Lung (tissue), 12 donors: ENCODE results near the gene PALD1. TPM values are rescaled to one million over a fixed set of nuclear protein-coding genes. Genes with fewer than 3 reads are reported as not detected.

Source experiments
- ATAC-seq: fragments of 200-7000 bp; cut with Tn5 transposase; one replicate; pipeline ENCODE4 v1.9.1; 2020; ENCODE audit warnings: moderate number of reproducible peaks; ENCODE audit not compliant: insufficient read depth, low FRiP score
- DNase-seq, 3 donors: peaks; one replicate each; pipeline ENCODE4 v3.0.0-alpha.2; 2013 to 2017
- H3K27ac ChIP-seq, 2 donors: one replicate each; pipeline ENCODE4 v1.5.1; 2013; ENCODE audit warnings: mild to moderate bottlenecking in 2 of 2, moderate library complexity in 2 of 2, control low read depth in 1 of 2, inconsistent platforms in 1 of 2, low read depth in 1 of 2, low read length in 1 of 2
- H3K27me3 ChIP-seq, 3 donors: one replicate each; pipeline ENCODE4 v1.5.1; 2013; ENCODE audit warnings: low read length in 2 of 3; ENCODE audit not compliant: control insufficient read depth in 3 of 3, insufficient read depth in 3 of 3
- H3K36me3 ChIP-seq, 4 donors: one replicate each; pipeline ENCODE4 v1.5.1; 2013; ENCODE audit warnings: low read length in 4 of 4, mild to moderate bottlenecking in 1 of 4, moderate library complexity in 1 of 4; ENCODE audit not compliant: control insufficient read depth in 4 of 4, insufficient read depth in 4 of 4
- H3K4me1 ChIP-seq, 5 donors: one replicate each; pipeline ENCODE4 v1.5.1; 2013; ENCODE audit warnings: low read length in 5 of 5, mild to moderate bottlenecking in 2 of 5, moderate library complexity in 1 of 5; ENCODE audit not compliant: control insufficient read depth in 5 of 5, insufficient read depth in 5 of 5
- H3K4me3 ChIP-seq: one replicate; pipeline ENCODE4 v1.5.1; 2013; ENCODE audit warnings: mild to moderate bottlenecking, control low read depth, moderate library complexity
- H3K9ac ChIP-seq, 2 donors: one replicate each; pipeline ENCODE4 v1.5.1; 2013; ENCODE audit warnings: low read length in 2 of 2, control low read depth in 1 of 2; ENCODE audit not compliant: insufficient read depth in 1 of 2
- H3K9me3 ChIP-seq, 4 donors: one replicate each; pipeline ENCODE4 v1.5.1; 2013; ENCODE audit warnings: low read length in 3 of 4, mild to moderate bottlenecking in 1 of 4, moderate library complexity in 1 of 4; ENCODE audit not compliant: control insufficient read depth in 4 of 4, insufficient read depth in 3 of 4
- WGBS, 2 donors: extraction: QIAGEN DNeasy Blood & Tissue Kit; methylation state at CpG; one replicate each; pipeline ENCODE4 v1.1.7; 2013; 5-methylcytosine and 5-hydroxymethylcytosine counted together
- polyA plus RNA-seq, 2 donors: library from polyadenylated mRNA; stranded (reverse); fragments of 200-250 nt; gene quantifications; one replicate each; pipeline ENCODE4 v1.2.1, GENCODE V29; 2013
- total RNA-seq, 2 donors: library from RNA; depleted of rRNA in 1 of 2; stranded (reverse); fragments of >200 nt in 1 of 2; gene quantifications; one replicate each; pipeline ENCODE4 v1.2.1, GENCODE V29; 2014 to 2021
- TF ChIP-seq, protein P1 (sequence below): IDR thresholded peaks from 2 replicates; pipeline ENCODE4 v1.5.1; 2012; ENCODE audit warnings: mild to moderate bottlenecking; ENCODE audit errors: control extremely low read depth, extremely low read depth
- donor health status: control.
- donor health status: control.
- donor health status: Bipolar disorder and iron deficiency.
- donor health status: healthy.
- donor health status: DM: yes; HTN: yes; CAD: no.

The PALD1 gene
- total and polyA plus RNA-seq, 4 donors, result 10.5 to 19.7 (median 15.6) TPM

DNA sequence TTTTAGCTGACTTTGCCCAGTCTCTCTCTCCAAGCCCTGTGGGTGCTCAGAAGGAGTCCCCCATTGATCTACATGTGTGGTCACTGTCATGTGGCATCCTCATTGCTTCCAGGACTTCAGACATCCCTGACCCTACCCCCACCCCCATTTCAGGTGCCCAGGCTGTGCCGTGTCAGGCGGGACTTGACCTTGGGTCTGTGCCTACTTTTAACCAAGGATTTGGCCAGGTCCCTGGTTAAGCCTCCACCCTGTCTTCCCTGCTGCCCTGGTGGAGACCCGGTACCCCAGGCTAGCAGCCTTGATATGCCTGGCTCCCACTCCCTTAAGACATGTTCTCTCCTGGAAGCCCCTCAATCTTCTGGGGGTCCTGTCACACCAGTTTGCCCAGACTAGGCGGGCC lies 92.7 kb downstream of the PALD1 start:
- Histone ChIP-seq H3K27me3 (no peaks in the 10 kb centered on the region), H3K4me3 (no peak overlapping the region), H3K4me1 (peaks cover 2 to 10% (median 8%) of the 10 kb centered on the region in 5 donors), H3K27ac (no peak overlapping the region), H3K36me3 (peaks cover 0 to 14% (median 2%) of the 10 kb centered on the region in 4 donors), H3K9me3 (no peaks in the 10 kb centered on the region), H3K9ac (no peak overlapping the region)
- 77 to 82% methylated on average over 4 of the region's 4 CpGs for WGBS, 2 donors
- TF ChIP-seq, protein P1, sequence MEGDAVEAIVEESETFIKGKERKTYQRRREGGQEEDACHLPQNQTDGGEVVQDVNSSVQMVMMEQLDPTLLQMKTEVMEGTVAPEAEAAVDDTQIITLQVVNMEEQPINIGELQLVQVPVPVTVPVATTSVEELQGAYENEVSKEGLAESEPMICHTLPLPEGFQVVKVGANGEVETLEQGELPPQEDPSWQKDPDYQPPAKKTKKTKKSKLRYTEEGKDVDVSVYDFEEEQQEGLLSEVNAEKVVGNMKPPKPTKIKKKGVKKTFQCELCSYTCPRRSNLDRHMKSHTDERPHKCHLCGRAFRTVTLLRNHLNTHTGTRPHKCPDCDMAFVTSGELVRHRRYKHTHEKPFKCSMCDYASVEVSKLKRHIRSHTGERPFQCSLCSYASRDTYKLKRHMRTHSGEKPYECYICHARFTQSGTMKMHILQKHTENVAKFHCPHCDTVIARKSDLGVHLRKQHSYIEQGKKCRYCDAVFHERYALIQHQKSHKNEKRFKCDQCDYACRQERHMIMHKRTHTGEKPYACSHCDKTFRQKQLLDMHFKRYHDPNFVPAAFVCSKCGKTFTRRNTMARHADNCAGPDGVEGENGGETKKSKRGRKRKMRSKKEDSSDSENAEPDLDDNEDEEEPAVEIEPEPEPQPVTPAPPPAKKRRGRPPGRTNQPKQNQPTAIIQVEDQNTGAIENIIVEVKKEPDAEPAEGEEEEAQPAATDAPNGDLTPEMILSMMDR, result no peak
- ATAC-seq (no peak), DNase-seq (no peak)

DNA sequence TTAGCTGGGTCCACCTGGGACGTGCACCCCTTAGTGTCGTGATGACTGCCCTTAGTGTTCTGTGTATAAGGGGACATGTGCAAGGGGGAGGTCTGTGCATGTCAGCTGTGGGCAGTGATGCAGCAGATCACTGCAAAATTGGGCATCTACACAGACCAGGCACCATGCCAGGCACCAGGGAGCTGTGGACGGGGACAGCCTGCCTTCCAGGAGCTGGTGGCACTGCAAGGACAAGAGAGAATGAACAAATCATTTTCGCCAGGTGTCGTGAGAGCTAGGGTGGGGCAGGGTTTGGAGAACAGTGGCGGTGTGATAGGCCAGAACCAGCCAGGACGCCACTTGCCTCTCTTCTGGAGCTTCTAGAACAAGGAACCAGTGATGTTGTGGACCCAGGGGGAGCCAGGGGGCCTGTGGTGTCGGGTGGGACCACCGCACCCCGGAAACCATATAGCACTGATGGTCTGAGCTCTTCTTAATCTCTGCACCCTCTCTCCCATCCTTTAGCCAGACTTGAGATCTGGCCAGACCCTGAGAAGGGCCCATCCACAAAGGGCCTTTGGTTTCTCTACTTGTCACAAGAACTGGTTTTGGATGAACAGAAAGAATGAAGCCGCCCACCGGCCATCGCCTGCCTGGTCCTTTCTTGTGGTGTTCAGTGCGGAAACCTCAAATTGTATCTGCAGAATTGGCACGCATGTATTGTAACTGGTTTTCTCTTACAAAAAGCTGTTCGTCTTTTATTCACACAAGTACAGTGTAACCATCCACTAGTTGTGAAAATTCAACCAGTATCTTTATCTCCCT lies 93.3 kb downstream of the PALD1 start:
- TF ChIP-seq, protein P1, result no peak
- no peaks in the 10 kb centered on the region for H3K27me3 ChIP-seq
- 82 to 88% methylated on average over 16 of the region's 16 CpGs for WGBS, 2 donors
- no peak overlapping the region for H3K4me3 ChIP-seq
- no peaks in the 10 kb centered on the region for H3K9me3 ChIP-seq
- no peak overlapping the region for H3K9ac ChIP-seq
- DNase-seq (no peak), ATAC-seq (no peak)
- peaks cover 0 to 9% (median 2%) of the 10 kb centered on the region in 4 donors for H3K36me3 ChIP-seq
- peaks cover 6 to 14% (median 13%) of the 10 kb centered on the region in 5 donors for H3K4me1 ChIP-seq
- H3K27ac ChIP-seq, result no peak overlapping the region

DNA sequence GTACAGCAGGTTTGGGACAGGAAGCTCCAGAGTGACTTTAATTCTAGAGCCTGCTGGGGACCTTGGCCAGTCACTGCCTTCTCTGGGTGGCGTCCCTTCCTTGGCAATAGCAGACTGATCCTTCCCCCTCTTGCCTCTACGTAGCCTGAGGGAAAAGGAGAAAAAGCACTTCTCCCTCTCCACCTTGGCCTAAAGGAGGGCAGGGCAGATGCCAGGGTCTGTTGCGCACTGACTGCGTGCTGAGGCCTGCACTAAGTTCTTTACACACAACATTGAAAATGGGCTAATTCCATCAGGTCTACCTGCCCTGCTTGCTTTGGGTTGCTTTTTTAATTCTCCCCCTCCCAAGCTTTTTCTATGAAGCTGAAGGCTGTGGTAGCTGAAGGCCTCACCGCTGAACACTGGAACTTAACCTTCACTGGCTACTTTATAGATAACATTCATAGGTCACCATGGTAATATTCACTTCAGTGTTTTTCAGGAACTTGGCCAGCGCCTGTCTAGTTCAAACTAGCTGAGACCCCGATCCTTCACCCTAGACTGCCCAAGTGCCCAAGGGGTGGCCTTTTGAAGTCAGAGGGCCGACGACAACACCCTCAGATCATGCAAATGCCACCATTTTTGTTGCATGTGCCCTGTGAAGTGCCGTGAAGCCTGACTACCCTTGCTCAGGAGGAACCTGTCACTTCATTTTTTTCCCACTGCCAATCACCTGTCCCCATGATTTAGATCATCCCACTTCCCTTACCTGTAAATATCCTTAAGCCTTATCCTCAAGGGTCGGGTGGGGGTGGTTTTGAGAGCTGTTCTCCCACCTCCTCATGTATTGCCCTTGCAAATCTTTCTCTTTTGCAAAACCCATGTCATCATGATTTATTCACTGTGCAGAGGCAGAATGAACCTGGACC lies 95.3 kb downstream of the PALD1 start:
- Histone ChIP-seq H3K4me1 (peaks cover 7 to 14% (median 13%) of the 10 kb centered on the region in 5 donors), H3K27ac (no peak overlapping the region), H3K9me3 (no peaks in the 10 kb centered on the region), H3K9ac (no peak overlapping the region), H3K4me3 (no peak overlapping the region), H3K27me3 (no peaks in the 10 kb centered on the region), H3K36me3 (peaks cover 0 to 5% (median under 1%) of the 10 kb centered on the region in 4 donors)
- ATAC-seq (no peak), DNase-seq (no peak)
- TF ChIP-seq, protein P1, result no peak
- WGBS, 2 donors, result 87 to 88% methylated on average over 11 of the region's 11 CpGs
